Activated naive CD4-positive, alpha-beta T cell treated with anti-CD3 and anti-CD28 coated beads, Interleukin-2, amount 50 U/mL, for 72 hours (primary cell): ENCODE data around the gene TTLL5. TPM values are rescaled to one million over a fixed set of nuclear protein-coding genes. Genes with fewer than 3 reads are reported as not detected.

Source experiments
- ATAC-seq, 2 donors: fragments of 150-1000 bp; cut with Tn5 transposase; 2 replicates each; pipeline ENCODE4 v1.10.0; 2021; ENCODE audit warnings: mild to moderate bottlenecking in 2 of 2, moderate library complexity in 2 of 2
- DNase-seq, 2 donors: peaks; one replicate each; pipeline ENCODE4 v3.0.0; 2021 to 2022; ENCODE audit warnings: low spot score in 2 of 2
- H3K27ac Mint-ChIP-seq, 2 donors: one replicate each; pipeline ENCODE4 v1.8.0; 2022; ENCODE audit warnings: mild to moderate bottlenecking in 2 of 2, mixed read lengths in 2 of 2
- H3K36me3 Mint-ChIP-seq, 2 donors: one replicate each; pipeline ENCODE4 v1.8.0; 2022; ENCODE audit warnings: mixed read lengths in 2 of 2
- H3K9me3 Mint-ChIP-seq, 2 donors: one replicate each; pipeline ENCODE4 v1.8.0; 2022; ENCODE audit warnings: mixed read lengths in 2 of 2
- total RNA-seq, 2 donors: library from RNA; stranded (reverse); gene quantifications; one replicate each; pipeline ENCODE4 v1.2.3, GENCODE V29; 2022

Gene TTLL5
- total RNA-seq, 2 donors from 2014 or later: 36.6 TPM

DNA sequence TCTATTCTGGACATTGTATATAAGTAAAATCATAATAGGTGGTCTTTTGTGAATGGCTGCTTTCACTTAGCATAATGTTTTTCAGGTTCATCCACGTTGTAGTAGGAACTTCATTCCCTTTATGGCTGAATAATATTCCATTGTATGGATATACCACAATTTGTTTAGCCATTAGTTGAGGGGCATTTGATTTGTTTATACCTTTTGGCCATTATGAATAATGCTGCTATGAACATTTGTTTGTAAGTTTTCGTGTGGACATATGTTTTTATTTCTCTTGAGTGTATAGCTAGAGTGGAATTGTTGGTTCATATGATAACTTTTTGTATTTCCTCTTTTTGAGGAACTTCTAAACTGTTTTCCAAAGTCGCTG lies 123.3 kb downstream of the TTLL5 start:
- ATAC-seq: no peak
- peaks cover 3 to 4% of the 10 kb centered on the region in 2 donors for H3K9me3 Mint-ChIP-seq
- DNase-seq: no peak
- H3K27ac Mint-ChIP-seq: no peak overlapping the region
- H3K36me3 Mint-ChIP-seq: peaks cover 16 to 31% of the 10 kb centered on the region in 2 donors

DNA sequence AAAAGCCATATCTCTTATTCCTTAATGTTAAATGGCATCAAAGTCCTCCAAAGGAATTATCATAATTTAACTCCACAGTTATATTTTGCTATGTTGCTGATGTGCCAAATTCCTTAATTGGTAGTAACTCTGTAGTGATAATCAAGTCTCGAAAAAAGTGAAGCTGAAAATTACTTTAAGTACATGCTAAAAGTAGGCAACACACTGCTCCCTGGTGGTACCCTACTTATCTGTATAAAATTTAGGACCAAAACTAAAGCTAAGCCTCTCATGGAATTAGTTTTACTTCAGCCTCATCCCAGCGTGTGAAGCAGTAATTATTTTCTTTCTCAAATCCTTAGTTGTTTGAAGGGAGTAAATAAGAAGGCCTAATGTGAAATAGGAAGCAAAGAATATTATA lies 132.8 kb downstream of the TTLL5 start:
- Mint-ChIP-seq H3K27ac (no peak overlapping the region), H3K9me3 (peaks cover 9 to 19% of the 10 kb centered on the region in 2 donors), H3K36me3 (peaks cover 26 to 27% of the 10 kb centered on the region in 2 donors)
- DNase-seq: no peak
- no peak for ATAC-seq

DNA sequence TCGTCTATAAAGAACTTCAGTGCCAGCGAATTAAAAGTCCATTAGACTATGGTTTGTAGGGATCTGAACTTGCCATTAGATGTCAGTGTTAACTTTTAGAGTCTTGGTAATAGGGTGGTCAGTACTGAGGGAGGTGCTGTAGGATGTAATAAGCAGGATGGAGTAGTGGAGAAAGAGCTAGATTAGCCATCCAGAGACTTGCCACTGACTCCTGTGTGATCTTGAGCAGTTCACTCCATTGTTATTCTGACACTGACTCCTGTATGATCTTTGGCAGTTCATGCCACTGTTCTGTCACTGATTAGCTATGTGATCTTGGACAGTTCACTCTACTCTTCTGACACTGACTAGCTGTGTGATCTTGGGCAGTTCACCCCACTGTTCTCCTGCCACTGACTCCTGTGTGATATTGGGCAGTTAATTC lies 133.6 kb downstream of the TTLL5 start:
- ATAC-seq: no peak
- no peak for DNase-seq
- peaks cover 31 to 35% of the 10 kb centered on the region in 2 donors for H3K36me3 Mint-ChIP-seq
- peaks cover 6 to 15% of the 10 kb centered on the region in 2 donors for H3K9me3 Mint-ChIP-seq
- H3K27ac Mint-ChIP-seq: no peak overlapping the region

DNA sequence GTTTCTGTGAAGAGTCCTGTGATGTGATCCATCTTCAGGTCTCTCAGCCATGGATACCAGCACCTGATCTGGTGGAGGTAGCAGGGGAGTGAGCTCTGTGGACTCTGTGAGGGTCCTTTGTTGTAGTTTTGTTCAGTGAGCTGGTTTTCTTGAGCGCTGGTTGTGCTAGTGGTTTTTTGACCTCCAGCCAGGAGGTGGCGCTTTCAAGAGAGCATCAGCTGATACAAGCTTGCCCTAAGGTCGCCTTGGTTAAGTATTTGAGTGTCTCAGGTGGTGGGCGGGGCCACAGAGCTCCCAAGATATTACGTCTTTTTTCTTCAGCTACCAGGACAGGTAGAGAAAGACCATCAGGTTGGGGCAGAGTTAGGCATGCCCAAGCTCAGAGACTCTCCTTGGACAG lies 139.7 kb downstream of the TTLL5 start:
- Mint-ChIP-seq H3K9me3 (peaks cover 12 to 15% of the 10 kb centered on the region in 2 donors), H3K36me3 (peaks cover 35 to 41% of the 10 kb centered on the region in 2 donors), H3K27ac (no peak overlapping the region)
- ATAC-seq: no peak
- no peak for DNase-seq

DNA sequence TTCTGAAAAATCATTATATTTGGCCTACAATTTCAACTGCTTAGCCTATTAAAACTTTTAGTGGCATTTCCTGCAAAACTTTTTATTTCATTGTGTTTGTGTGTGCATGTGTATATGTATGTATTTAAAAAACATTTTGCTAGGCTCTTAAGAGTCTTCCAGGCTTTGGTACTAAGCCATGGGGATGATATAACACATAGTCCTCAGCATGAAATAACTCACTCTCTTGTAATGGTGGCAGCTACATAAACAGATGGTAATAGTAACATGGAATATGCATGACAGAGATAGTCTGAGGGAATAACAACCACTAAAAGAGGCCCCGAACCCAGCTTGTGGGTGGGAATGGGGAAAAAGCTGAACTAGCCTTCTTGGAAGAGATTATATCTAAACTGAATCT lies 141.4 kb downstream of the TTLL5 start:
- H3K9me3 Mint-ChIP-seq: peaks cover 7 to 12% of the 10 kb centered on the region in 2 donors
- ATAC-seq: no peak
- H3K27ac Mint-ChIP-seq: no peak overlapping the region
- peaks cover 27 to 31% of the 10 kb centered on the region in 2 donors for H3K36me3 Mint-ChIP-seq
- DNase-seq: no peak

DNA sequence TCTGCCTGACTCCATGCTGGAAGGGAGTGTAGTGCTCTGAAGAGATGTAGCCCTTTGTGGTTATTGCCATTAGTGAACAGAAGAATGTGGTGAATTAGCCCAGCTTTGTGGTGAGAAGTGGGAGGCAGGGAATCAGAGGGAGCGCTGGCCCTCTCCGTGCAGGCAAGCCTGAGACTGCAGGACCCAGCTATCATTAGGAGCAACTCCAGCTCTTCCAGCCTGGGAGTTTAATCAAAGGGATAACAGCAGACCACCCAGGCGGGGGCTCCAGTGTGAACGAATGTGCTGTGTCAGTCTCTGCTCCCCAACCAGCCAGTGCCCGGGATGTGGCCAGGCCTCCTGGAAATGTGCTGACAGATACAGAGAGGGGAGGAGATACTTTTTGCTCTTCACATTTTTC lies 142.7 kb downstream of the TTLL5 start:
- DNase-seq (no peak), ATAC-seq (no peak)
- Mint-ChIP-seq H3K9me3 (peaks cover 0 to 6% of the 10 kb centered on the region in 2 donors), H3K36me3 (peaks cover 14 to 18% of the 10 kb centered on the region in 2 donors), H3K27ac (peak overlapping the region in 1 of 2 donors; percentile 17)

DNA sequence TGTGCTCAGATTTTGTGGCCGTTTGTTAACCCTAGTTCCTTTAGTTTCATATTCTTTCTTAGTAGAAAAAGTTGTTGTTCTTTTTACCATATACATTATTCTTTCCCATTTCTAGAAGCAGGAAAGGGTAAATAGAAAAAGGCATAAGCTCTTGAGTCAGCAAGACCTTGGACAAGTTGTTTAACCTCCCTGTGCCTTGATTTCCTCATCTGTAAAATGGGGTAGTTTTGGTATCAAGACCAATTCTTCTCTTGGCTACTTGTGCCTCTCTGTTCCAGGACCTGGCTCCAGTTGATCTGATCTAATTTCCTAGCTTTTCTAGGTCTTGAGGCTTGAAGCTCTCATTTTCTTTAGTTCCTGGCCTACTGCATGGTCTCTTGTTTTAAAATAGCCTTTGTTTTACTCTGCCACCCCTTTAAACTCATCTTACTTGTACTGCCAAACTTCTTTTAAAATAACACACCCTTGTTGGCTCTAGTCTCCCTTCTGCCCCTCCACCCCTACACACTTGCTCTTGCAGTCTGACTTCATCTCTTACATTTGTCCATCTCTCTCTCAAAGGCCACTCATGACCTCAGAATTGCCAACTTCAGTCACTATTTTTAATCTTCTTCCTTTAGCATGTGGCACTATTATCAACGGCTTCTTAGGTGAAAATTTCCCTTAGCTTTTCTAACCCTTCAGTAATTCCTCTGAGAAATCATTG lies 143.7 kb downstream of the TTLL5 start:
- DNase-seq (no peak), ATAC-seq (no peak)
- Mint-ChIP-seq H3K27ac (peak overlapping the region in 1 of 2 donors; percentile 10), H3K9me3 (peaks cover 0 to 6% of the 10 kb centered on the region in 2 donors), H3K36me3 (peaks cover 6 to 9% of the 10 kb centered on the region in 2 donors)

DNA sequence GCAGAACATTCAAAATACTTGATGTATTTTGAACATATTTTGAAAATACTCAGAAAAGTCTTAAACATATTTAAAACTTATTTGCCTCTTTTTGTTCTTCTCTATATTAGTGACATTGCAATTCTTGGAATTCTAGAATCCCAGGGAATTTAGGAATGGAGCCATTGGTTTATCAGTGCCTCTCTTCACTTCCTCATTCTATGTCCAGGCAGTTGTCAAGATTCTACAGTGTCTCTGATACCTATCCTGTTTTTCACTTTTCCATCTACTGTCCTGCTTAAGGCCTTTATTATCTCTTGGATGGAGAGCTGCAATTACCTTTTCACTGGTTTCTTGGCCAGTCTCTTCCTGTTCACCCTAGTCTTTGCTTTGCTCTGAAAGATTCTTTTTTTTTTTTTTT lies 144.6 kb downstream of the TTLL5 start:
- H3K36me3 Mint-ChIP-seq: peaks cover 0 to 5% of the 10 kb centered on the region in 2 donors
- ATAC-seq (no peak), DNase-seq (no peak)
- H3K27ac Mint-ChIP-seq: no peak overlapping the region
- no peaks in the 10 kb centered on the region for H3K9me3 Mint-ChIP-seq

DNA sequence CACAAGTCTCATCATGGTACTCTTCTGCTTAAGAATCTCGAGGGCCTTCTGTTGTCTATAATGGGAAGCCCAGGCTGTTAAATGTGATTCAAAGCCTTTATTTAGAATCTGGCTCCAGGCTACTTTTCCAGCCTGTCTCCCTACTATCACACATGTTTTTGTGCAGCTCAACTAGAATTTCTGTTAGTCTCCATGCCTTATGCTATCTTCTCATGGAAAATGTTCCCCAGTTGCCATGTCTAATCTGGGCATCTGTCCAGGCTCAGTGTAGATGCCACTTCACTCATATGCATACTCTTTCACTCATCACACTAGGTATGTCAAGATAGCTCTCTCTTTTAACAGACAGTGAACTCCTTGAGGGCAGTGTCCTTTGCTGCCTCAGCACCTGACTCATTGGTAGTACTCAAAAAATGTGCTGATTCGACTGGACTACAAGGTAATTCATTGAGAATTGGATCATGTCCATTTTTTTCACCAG lies 145.3 kb downstream of the TTLL5 start:
- peaks cover 0 to 5% of the 10 kb centered on the region in 2 donors for H3K36me3 Mint-ChIP-seq
- H3K27ac Mint-ChIP-seq: no peak overlapping the region
- no peaks in the 10 kb centered on the region for H3K9me3 Mint-ChIP-seq
- DNase-seq (no peak), ATAC-seq (no peak)

DNA sequence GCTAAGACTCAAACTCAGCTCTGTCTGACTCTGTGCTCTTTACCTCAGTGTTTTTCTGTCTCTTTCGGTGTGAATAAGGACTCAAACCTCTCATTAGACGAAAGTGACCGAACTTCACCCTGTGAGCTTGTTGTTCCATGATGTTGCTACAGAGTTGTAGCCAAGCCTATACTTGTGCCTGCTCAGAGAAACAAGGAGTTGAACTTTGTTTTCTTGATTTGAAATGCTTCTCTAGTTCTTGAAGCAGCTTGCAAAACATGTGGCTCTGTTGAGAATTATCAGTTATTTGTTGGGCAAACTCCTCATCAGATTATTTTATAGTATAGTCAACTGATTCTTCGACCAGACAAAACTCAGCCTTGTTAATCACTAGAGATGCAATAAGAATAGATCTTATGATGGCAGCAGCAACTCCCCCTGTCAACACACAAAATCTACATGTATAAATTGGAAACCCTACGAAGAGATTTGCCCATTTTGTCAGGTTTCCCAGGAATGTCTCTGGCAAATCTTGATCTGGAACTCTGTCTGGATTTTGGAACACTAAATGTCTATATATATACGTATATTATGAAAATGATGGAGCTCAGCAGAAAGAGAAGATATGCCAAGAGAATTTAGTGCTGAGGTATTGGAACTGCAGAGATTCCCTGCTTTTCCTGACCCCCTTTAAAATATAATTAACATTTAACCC lies 146.8 kb downstream of the TTLL5 start:
- H3K9me3 Mint-ChIP-seq: no peaks in the 10 kb centered on the region
- no peak for ATAC-seq
- no peak overlapping the region for H3K27ac Mint-ChIP-seq
- DNase-seq: no peak
- peaks cover 0 to 5% of the 10 kb centered on the region in 2 donors for H3K36me3 Mint-ChIP-seq

DNA sequence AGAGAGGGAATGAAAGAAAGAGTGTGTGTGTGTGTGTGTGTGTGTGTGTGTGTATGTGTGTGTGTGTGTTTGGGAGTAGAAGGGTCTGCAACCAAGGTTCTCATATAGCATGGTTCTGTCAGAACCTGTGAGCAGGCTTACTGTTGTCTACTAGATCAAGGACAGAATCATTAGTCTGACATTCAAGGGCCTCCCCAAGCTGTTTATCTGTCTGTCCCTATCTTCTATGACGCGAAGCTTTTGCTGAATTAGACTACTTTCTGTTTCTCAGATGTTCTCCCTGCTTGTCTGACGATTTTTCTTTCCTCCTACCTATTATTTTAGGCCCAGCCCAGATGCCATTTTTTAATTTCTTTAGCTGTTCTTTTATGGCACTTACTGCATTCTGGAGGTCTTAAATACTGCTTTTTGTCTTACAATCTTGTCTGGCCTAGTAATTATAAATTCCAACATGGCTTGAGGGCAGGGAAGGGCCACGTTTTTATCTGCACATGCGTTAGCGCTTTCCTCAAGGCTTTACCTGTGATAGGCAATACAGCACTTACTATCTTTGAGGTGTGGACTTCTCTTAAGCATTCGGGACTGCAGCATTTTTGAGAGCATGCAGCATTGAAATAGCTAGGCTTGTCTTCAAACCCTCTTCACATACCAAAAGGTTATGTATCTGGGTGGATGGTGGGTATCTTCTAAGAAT lies 150.2 kb downstream of the TTLL5 start:
- no peak for DNase-seq
- no peak for ATAC-seq
- no peak overlapping the region for H3K27ac Mint-ChIP-seq
- peaks cover 0 to 4% of the 10 kb centered on the region in 2 donors for H3K36me3 Mint-ChIP-seq
- no peaks in the 10 kb centered on the region for H3K9me3 Mint-ChIP-seq

DNA sequence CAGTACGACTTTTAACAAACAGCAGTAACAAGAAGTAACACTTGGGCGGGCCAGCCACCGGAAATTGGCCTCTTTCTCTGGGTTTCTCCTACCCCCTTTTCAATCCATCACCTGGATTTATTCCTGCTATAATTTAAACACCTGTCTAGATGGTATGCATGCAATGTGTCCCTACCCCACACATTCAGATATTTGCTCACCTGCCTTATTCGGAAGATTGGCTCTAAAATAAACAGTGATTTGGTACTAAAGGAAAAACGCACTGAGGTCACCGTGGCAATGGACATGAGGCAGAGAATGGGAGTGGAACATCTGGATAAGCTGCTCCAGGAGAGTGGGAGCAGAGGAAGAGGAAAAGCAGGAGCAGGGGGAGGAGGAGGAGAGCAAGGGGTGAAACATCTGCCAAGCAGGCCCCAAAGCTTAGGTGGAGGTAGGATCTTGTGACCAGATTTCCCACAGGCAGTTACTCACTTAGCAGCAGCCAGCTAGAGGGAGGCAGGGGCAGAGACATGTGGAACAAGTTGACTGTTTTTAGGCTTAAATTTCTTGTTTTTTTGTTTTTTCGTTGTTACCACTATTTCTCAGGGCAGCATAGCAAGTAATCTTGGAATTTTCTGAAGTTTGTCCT lies 150.9 kb downstream of the TTLL5 start:
- DNase-seq (no peak), ATAC-seq (no peak)
- Mint-ChIP-seq H3K9me3 (no peaks in the 10 kb centered on the region), H3K27ac (no peak overlapping the region), H3K36me3 (no peaks in the 10 kb centered on the region)

DNA sequence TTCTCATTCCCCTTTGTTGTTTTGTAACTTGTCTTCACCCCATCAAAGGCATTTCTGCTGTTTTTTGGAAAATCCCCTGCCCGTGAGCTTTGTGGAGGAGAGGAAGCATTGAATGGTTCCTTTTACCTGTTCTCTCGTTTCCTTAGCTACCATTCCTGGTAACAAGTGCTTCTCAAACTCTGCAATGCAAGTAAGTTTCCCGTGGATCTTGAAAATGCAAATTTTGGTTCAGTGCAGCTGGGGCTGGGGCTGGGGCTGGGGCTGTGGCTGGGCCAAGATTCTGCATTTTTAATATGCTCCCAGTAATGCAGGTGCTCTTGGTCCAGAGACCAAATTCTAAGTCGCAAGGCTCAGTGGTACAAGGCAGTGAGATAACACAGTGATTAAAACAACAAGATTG lies 151.6 kb downstream of the TTLL5 start:
- no peaks in the 10 kb centered on the region for H3K36me3 Mint-ChIP-seq
- H3K27ac Mint-ChIP-seq: no peak overlapping the region
- H3K9me3 Mint-ChIP-seq: no peaks in the 10 kb centered on the region
- no peak for DNase-seq
- no peak for ATAC-seq

DNA sequence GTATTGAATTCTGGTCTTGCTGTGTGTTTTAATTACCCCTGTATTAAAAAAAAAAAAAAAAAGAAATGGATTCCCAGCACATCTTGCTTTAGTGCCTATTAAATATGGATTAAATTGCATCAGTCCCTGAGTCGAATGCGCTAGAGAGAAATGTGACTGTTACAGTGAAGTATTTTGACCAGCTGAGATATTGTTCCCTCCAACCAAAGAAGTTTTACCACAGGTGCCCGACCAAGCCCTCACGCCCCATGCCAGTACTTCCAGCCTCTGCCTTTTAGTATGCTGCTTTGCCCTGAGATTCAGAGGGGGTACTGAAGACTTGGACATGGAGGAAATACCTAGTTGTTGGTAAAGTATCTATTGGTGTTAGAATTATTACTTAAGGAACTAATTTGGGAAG lies 159.7 kb downstream of the TTLL5 start:
- ATAC-seq (no peak), DNase-seq (no peak)
- H3K27ac Mint-ChIP-seq: no peak overlapping the region
- no peaks in the 10 kb centered on the region for H3K9me3 Mint-ChIP-seq
- peaks cover 7 to 16% of the 10 kb centered on the region in 2 donors for H3K36me3 Mint-ChIP-seq

DNA sequence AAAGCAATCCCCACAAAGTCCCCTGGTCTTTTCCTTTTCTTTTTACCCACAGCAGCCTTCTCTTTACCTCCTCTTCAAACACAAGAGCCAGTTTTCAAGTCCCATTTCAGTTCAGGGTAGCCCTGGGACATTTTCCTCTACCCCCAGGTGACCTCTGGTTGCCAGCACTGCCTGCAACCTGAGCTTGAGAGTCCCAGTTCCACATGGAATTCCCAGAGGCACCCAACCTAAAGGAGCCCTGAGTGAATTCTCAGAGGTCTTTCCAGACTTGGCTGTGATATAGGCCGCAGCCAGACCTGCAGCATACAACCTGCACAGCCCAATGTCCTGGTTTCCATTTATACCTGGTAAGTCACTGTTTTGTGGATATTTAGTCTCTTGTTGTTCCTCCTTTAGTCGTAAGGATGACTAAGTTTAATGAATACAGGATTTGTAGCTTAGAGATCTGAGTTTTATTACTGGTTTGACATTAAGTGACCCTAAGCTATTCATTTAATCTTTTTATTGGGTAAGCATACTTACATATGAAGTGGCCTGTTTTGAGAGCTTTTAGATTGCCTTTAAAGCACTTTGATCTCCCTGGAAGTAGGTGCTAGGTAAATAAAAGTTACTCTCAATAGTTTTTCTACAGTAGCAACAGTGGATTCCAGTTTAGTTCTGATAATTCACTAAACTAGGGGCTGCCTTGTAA lies 160.9 kb downstream of the TTLL5 start:
- ATAC-seq: no peak
- peaks cover 7 to 16% of the 10 kb centered on the region in 2 donors for H3K36me3 Mint-ChIP-seq

DNA sequence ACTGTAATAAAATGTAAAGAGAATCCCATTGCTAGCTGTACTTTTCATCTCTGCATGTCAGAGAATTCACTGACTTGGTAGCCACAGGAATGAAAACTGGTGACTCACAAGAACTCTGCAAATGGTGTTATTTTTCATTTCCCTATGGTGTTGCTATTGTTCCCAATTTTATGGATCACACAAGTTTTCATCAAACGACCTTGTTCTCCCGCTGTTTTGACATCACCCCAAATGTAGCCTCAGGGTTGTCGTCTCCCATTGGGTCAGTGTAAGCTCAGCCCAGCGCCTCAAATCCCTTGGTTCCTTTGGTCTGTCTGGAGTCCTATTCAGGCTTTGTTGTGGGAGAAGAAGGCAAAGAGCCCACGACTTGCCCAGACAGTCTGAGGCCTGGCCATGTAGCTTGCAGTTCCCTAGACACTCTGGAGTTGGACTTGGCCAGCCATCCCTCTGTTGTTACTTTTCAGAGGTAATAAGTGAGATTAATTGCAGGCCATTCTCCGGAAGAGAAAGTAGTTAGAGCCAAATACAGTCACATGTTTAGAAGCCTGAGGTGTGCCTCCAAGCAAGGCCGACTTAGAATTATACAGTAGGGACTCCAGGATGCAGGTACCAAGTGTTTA lies 161.6 kb downstream of the TTLL5 start:
- DNase-seq (no peak), ATAC-seq (no peak)
- Mint-ChIP-seq H3K36me3 (peaks cover 7 to 16% of the 10 kb centered on the region in 2 donors), H3K9me3 (no peaks in the 10 kb centered on the region), H3K27ac (no peak overlapping the region)

More for the DNA sequence above, 160.9 kb downstream of the TTLL5 start:
- no peak for DNase-seq
- Mint-ChIP-seq H3K9me3 (no peaks in the 10 kb centered on the region), H3K27ac (peak overlapping the region in 1 of 2 donors; percentile 75)
